ENCODE data around the gene DTWD2.
"Not testable (repeated sequence)": the region's sequence is repeated elsewhere in the genome, so short reads cannot be mapped to it uniquely, and the experiment has no call there.

The DTWD2 gene

GRCh38 chr5:118967059-118967508 lies 21.3 kb downstream of the DTWD2 start:
- H3K9me2 ChIP-seq (replicated peaks; ENCODE audit: insufficient read depth, low read length), result no peaks in the 10 kb centered on the region
- no peak overlapping the region for H3K4me3 ChIP-seq (ENCODE audit: insufficient read depth, low read length, poor library complexity, severe bottlenecking)
- H2AFZ ChIP-seq (ENCODE audit: low read depth, low read length, severe bottlenecking), result no peak overlapping the region
- H3K27ac ChIP-seq (ENCODE audit: low read depth, low read length), result no peak overlapping the region
- no peaks in the 10 kb centered on the region for H3K9me3 ChIP-seq (ENCODE audit: insufficient read depth, low read length)
- no peaks in the 10 kb centered on the region for H3K27me3 ChIP-seq (ENCODE audit: low read length)
- TF ChIP-seq EZH2phosphoT487 (conservative IDR thresholded peaks at IDR 0.05; ENCODE audit: low read length) (no peak), CTCF (IDR thresholded peaks at IDR 0.05; ENCODE audit: insufficient read depth, low read length, poor library complexity, severe bottlenecking) (no peak)
- H3K9ac ChIP-seq (ENCODE audit: low read length), result no peak overlapping the region
- H3K79me2 ChIP-seq (ENCODE audit: insufficient read depth, low read length), result no peaks in the 10 kb centered on the region
- no peak overlapping the region for H3K4me2 ChIP-seq (ENCODE audit: low read depth, low read length, poor library complexity, severe bottlenecking)
- no peaks in the 10 kb centered on the region for H3K36me3 ChIP-seq (ENCODE audit: low read length)
- H4K20me1 ChIP-seq (ENCODE audit: low read depth, low read length), result no peaks in the 10 kb centered on the region
- H3F3A ChIP-seq (ENCODE audit: insufficient read depth), result no peaks in the 10 kb centered on the region

DNA sequence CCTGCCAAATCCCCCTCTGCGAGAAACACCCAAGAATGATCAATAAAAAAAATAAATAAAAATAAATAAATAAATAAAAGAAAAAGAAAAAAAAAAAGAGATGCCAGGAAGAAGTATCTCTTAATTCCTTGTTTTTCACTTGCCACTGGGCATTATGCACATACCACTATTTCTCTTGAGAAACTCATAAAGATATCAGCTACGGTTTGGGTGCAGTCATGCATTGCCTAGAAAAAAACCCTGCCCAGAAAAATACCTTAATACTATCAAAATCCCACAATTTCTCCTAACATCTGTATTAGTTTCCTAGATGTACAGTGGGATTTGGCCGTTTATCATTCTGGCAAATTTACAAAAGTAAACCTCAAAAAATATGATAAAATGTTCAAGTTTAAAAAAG lies 22.5 kb downstream of the DTWD2 start:
- H3K27ac ChIP-seq (ENCODE audit: low read depth, low read length), result no peak overlapping the region
- H3K36me3 ChIP-seq (ENCODE audit: low read length), result no peaks in the 10 kb centered on the region
- H3K4me3 ChIP-seq (ENCODE audit: insufficient read depth, low read length, poor library complexity, severe bottlenecking), result no peak overlapping the region
- no peaks in the 10 kb centered on the region for H3K9me3 ChIP-seq (ENCODE audit: insufficient read depth, low read length)
- no peaks in the 10 kb centered on the region for H3K79me2 ChIP-seq (ENCODE audit: insufficient read depth, low read length)
- H2AFZ ChIP-seq (ENCODE audit: low read depth, low read length, severe bottlenecking), result no peak overlapping the region
- TF ChIP-seq EZH2phosphoT487 (conservative IDR thresholded peaks at IDR 0.05; ENCODE audit: low read length) (no peak), CTCF (IDR thresholded peaks at IDR 0.05; ENCODE audit: insufficient read depth, low read length, poor library complexity, severe bottlenecking) (no peak)
- H3K9ac ChIP-seq (ENCODE audit: low read length), result no peak overlapping the region
- H3F3A ChIP-seq (ENCODE audit: insufficient read depth), result no peaks in the 10 kb centered on the region
- H3K27me3 ChIP-seq (ENCODE audit: low read length), result no peaks in the 10 kb centered on the region
- no peaks in the 10 kb centered on the region for H4K20me1 ChIP-seq (ENCODE audit: low read depth, low read length)
- H3K9me2 ChIP-seq (replicated peaks; ENCODE audit: insufficient read depth, low read length), result no peaks in the 10 kb centered on the region
- no peak overlapping the region for H3K4me2 ChIP-seq (ENCODE audit: low read depth, low read length, poor library complexity, severe bottlenecking)

GRCh38 chr5:118964970-118965369 lies 23.4 kb downstream of the DTWD2 start:
- H3K4me2 ChIP-seq (ENCODE audit: low read depth, low read length, poor library complexity, severe bottlenecking); H3K27me3 ChIP-seq (ENCODE audit: low read length); H3K9me3 ChIP-seq (ENCODE audit: insufficient read depth, low read length); H4K20me1 ChIP-seq (ENCODE audit: low read depth, low read length); H3K9me2 ChIP-seq (replicated peaks; ENCODE audit: insufficient read depth, low read length); H3F3A ChIP-seq (ENCODE audit: insufficient read depth); H3K79me2 ChIP-seq (ENCODE audit: insufficient read depth, low read length); H3K36me3 ChIP-seq (ENCODE audit: low read length); H3K27ac ChIP-seq (ENCODE audit: low read depth, low read length); H2AFZ ChIP-seq (ENCODE audit: low read depth, low read length, severe bottlenecking); H3K9ac ChIP-seq (ENCODE audit: low read length); H3K4me3 ChIP-seq (ENCODE audit: insufficient read depth, low read length, poor library complexity, severe bottlenecking): not testable (repeated sequence)

DNA sequence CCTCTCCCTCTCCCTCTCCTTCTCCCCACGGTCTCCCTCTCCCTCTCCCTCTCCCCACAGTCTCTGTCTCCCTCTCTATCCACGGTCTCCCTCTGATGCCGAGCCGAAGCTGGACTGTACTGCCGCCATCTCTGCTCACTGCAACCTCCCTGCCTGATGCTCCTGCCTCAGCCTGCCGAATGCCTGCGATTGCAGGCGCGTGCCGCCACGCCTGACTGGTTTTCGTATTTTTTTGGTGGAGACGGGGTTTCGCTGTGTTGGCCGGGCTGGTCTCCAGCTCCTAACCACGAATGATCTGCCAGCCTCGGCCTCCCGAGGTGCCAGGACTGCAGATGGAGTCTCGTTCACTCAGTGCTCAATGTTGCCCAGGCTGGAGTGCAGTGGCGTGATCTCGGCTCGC lies 24.0 kb downstream of the DTWD2 start:
- H3K4me3 ChIP-seq (ENCODE audit: insufficient read depth, low read length, poor library complexity, severe bottlenecking); H3K79me2 ChIP-seq (ENCODE audit: insufficient read depth, low read length); H3K4me2 ChIP-seq (ENCODE audit: low read depth, low read length, poor library complexity, severe bottlenecking); H3K27ac ChIP-seq (ENCODE audit: low read depth, low read length); H4K20me1 ChIP-seq (ENCODE audit: low read depth, low read length); H2AFZ ChIP-seq (ENCODE audit: low read depth, low read length, severe bottlenecking); H3F3A ChIP-seq (ENCODE audit: insufficient read depth); H3K9me3 ChIP-seq (ENCODE audit: insufficient read depth, low read length); H3K9ac ChIP-seq (ENCODE audit: low read length); H3K27me3 ChIP-seq (ENCODE audit: low read length); H3K36me3 ChIP-seq (ENCODE audit: low read length); H3K9me2 ChIP-seq (replicated peaks; ENCODE audit: insufficient read depth, low read length): not testable (repeated sequence)

Data from SU-DHL-6 (cell line).